Brain pericyte (primary cell): ENCODE measurements around the gene OSBPL7.

Source experiments
- DNase-seq: peaks from one replicate; pipeline ENCODE4 v3.0.0-alpha.2; 2012; ENCODE audit warnings: low read depth, low spot score

The OSBPL7 gene

DNA sequence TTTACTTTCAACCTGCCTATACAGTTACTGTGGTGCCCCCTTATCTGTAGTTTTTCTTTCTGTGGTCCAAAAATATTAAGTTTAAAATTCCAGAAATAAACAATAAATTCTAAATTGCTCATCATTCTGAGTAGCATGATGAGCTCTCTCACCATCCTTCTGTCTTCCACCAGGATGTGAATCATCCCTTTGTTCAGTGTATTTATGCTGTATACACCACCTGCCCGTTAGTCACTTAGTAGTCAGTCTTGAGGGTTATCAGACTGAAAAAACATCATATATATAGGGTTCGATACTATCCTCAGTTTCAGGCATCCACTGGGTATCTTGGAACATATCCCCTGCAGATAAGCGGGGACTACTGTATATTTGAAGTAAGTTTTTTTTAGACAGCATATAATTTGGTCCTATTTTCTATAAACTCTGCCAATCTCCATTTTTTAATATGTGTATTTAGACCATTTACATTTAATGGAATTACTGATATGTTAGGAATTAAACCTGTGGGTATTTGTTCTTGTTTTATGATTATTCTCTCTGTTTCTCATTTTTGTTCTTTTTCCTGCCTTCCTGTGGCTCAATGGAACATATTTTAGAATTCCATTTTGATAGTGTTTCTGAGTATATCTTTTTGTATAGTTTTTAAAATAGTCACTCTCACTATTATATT, 57.5 kb downstream of the OSBPL7 start:
- DNase-seq = no peak

DNA sequence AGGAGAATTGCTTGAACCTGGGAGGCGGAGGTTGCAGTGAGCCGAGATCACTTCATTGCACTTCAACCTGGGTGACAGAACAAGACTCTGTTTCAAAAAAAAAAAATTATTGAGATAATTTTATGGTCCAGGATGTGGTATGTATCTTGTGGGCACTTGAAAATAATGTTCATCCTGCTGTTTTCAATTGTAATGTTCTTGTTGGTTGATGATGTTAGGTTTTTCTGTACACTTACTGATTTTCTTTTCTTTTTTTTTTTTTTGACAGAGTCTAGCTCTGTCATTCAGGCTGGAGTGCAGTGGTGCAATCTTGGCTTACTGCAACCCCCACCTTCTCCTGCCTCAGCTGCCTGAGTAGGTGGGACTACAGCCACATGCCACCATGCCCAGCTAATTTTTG, 58.9 kb downstream of the OSBPL7 start:
- DNase-seq = no peak

DNA sequence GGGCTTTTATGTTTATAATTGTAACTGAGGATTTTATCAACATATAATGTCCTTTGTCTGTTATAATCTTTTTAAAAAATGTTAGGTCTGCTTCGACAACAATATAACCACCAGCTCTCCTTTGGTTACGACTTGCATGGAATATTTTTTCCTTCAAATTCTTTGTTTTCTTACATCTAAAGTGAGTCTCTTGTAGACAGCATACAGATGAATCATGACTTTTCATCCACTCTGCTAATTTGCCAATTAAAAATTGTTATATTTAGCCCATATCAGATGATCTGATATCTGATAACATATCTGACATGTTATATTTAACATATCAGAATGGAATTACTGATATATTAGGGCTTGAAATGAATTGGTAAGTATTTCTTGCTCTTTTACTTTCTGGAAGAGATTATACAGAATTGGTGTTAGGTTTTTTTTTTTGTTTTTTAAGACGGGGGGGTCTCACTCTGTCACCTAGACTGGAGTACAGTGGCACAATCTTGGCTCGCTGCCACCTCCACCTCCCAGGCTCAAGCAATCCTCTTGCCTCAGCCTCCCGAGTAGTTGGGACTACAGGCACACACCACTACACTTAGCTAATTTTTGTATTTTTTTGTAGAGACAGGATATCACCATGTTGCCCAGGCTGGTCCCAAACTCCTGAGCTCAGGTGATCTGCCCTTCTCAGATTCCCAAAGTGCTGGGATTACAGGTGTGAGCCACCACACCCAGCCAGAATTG, 61.0 kb downstream of the OSBPL7 start:
- DNase-seq = no peak

- DNase-seq = no peak
Observed at GRCh38 chr17:47757386-47757785, 64.2 kb downstream of the OSBPL7 start.
